ENCODE measurements around the gene PRKCA.

DNA sequence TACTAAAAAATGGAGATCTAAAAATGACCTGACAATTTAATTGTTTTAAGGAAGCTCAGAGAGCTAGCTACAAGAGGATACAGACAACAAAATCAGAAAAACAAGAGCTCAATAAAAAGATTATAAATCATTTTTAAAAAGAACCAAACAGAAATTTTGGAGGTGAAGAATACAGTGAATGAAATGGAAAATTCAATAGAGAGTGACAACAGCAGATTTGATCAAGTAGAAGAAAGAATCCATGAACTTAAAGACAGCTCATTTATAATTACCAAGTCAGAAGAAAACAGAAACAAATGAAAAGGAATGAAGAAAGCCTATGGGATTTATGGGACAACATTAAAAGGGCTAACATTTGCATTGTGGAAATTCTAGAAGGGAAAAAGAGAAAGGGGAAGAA is 395.9 kb downstream of the PRKCA start:
- TF ChIP-seq YY1 (IDR thresholded peaks at IDR 0.05) (no peak), GABPA (IDR thresholded peaks at IDR 0.05 in 1 of 2, conservative IDR thresholded peaks at IDR 0.05 in 1 of 2) (no peak), TAF1 (conservative IDR thresholded peaks at IDR 0.05) (no peak)
- TF ChIP-seq, protein P1, sequence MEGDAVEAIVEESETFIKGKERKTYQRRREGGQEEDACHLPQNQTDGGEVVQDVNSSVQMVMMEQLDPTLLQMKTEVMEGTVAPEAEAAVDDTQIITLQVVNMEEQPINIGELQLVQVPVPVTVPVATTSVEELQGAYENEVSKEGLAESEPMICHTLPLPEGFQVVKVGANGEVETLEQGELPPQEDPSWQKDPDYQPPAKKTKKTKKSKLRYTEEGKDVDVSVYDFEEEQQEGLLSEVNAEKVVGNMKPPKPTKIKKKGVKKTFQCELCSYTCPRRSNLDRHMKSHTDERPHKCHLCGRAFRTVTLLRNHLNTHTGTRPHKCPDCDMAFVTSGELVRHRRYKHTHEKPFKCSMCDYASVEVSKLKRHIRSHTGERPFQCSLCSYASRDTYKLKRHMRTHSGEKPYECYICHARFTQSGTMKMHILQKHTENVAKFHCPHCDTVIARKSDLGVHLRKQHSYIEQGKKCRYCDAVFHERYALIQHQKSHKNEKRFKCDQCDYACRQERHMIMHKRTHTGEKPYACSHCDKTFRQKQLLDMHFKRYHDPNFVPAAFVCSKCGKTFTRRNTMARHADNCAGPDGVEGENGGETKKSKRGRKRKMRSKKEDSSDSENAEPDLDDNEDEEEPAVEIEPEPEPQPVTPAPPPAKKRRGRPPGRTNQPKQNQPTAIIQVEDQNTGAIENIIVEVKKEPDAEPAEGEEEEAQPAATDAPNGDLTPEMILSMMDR (IDR thresholded peaks at IDR 0.05; ENCODE audit: low read depth, low read length, missing input control), result no peak
- TF ChIP-seq, protein P2, sequence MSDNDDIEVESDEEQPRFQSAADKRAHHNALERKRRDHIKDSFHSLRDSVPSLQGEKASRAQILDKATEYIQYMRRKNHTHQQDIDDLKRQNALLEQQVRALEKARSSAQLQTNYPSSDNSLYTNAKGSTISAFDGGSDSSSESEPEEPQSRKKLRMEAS (IDR thresholded peaks at IDR 0.05), result no peak
- TF ChIP-seq, protein P3, sequence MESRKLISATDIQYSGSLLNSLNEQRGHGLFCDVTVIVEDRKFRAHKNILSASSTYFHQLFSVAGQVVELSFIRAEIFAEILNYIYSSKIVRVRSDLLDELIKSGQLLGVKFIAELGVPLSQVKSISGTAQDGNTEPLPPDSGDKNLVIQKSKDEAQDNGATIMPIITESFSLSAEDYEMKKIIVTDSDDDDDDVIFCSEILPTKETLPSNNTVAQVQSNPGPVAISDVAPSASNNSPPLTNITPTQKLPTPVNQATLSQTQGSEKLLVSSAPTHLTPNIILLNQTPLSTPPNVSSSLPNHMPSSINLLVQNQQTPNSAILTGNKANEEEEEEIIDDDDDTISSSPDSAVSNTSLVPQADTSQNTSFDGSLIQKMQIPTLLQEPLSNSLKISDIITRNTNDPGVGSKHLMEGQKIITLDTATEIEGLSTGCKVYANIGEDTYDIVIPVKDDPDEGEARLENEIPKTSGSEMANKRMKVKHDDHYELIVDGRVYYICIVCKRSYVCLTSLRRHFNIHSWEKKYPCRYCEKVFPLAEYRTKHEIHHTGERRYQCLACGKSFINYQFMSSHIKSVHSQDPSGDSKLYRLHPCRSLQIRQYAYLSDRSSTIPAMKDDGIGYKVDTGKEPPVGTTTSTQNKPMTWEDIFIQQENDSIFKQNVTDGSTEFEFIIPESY (IDR thresholded peaks at IDR 0.05), result no peak

All from liver (tissue), 3 donors.